Measurements from ENCODE around the gene OR51A4.

The OR51A4 gene

GRCh38 chr11:4921796-4922195 lies 25.6 kb downstream of the OR51A4 start:
- no peak overlapping the region for H3K4me3 Mint-ChIP-seq
- H3K4me1 Mint-ChIP-seq = no peaks in the 10 kb centered on the region
- H3K27me3 Mint-ChIP-seq = no peaks in the 10 kb centered on the region
- CTCF ChIA-PET = no interaction called here
- no peaks in the 10 kb centered on the region for H3K36me3 Mint-ChIP-seq
- no peak overlapping the region for H3K27ac Mint-ChIP-seq
- H3K9me3 Mint-ChIP-seq = no peaks in the 10 kb centered on the region
- DNase-seq = no peak

DNA sequence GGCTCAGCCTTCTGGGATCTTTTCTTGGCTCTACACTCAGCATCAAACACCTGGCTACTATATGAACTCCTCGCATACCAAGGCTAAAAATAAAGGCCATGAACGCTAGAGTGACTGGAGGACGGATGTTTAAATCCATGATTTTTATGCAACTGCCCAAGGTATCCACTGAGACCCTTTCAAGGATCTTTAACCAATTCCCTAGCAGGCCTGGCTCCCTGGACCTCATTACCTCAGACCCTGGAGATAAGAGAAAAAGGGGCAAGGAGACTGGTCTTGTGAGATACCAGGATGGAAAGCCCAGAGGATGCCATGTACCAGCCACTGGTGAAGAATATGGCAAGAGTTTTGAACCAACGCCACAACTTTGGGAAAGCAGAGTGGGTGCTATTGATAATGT lies 28.2 kb downstream of the OR51A4 start, which contains the start of gene OR51G2:
OR51G2 (minus strand) TSS at position 101 of the 400 bp plus-strand sequence. CDS start 3,687 bp downstream, outside the sequence.
- no peaks in the 10 kb centered on the region for H3K36me3 Mint-ChIP-seq
- H3K4me3 Mint-ChIP-seq = no peak within 1 kb of the TSS
- CTCF ChIA-PET = no interaction called here
- no peak within 1 kb of the TSS for H3K27ac Mint-ChIP-seq
- no peaks in the 10 kb centered on the region for H3K27me3 Mint-ChIP-seq
- DNase-seq = no peak
- no peaks in the 10 kb centered on the region for H3K9me3 Mint-ChIP-seq
- H3K4me1 Mint-ChIP-seq = no peaks in the 10 kb centered on the region

DNA sequence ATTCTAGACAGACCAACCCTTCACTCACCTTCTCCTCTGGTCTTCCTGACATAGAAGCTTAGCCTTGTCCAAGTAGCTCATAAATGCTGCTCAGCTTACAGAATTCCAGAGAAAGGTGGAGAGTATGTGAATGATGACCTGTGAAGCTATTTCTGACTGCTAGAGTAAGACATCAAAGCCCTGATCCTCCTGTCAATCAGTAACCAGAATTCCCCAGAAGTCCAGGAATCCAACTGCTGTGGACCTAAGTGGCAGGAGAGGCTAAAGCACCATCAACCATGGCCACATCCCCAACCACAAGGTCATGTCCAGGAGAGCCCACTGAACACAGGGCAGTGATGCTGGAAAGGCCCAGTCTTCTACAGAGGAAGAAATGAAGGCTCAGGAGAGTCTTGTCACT lies 30.8 kb downstream of the OR51A4 start:
- Mint-ChIP-seq H3K27ac (no peak overlapping the region), H3K27me3 (no peaks in the 10 kb centered on the region), H3K4me1 (no peaks in the 10 kb centered on the region), H3K4me3 (no peak overlapping the region), H3K36me3 (no peaks in the 10 kb centered on the region), H3K9me3 (no peaks in the 10 kb centered on the region)
- no peak for DNase-seq
- CTCF ChIA-PET = no interaction called here

GRCh38 chr11:4903484-4903883 lies 43.9 kb downstream of the OR51A4 start, which contains the start of gene OR51A7:
Gene OR51A7, plus strand, starts transcription at chr11:4903783. Its CDS starts 3,587 bp downstream, at chr11:4907370.
- no peaks in the 10 kb centered on the region for H3K27me3 Mint-ChIP-seq
- CTCF ChIA-PET = no interaction called here
- no peak within 1 kb of the TSS for H3K27ac Mint-ChIP-seq
- no peak for DNase-seq
- no peaks in the 10 kb centered on the region for H3K36me3 Mint-ChIP-seq
- H3K4me1 Mint-ChIP-seq = no peaks in the 10 kb centered on the region
- H3K4me3 Mint-ChIP-seq = no peak within 1 kb of the TSS
- no peaks in the 10 kb centered on the region for H3K9me3 Mint-ChIP-seq

Measured in activated naive CD4-positive, alpha-beta T cell treated with anti-CD3 and anti-CD28 coated beads, Interleukin-2, amount 10 ng/mL, durations not matched to agents 7 days and 5 days (primary cell).